ACC112 (cell line): ENCODE results near the gene PRKCE.
A peak's percentile ranks its signal among the peaks of the same experiment; 100 is the strongest.

Experiments used
- H2AFZ ChIP-seq: fragments of 200-600 bp; sonication (generic); one replicate; pipeline ENCODE4 v1.6.0; 2017; ENCODE audit warnings: antibody characterized with exemption, low read length; ENCODE audit not compliant: unreplicated experiment
- H3K27ac ChIP-seq: fragments of 200-600 bp; sonication (generic); 2 replicates; pipeline ENCODE4 v1.5.1; 2014; ENCODE audit warnings: low read depth, mild to moderate bottlenecking, antibody characterized with exemption, low read length, moderate library complexity
- H3K27me3 ChIP-seq: fragments of 200-600 bp; sonication (generic); 2 replicates; pipeline ENCODE4 v1.6.1; 2014; ENCODE audit warnings: mild to moderate bottlenecking, antibody characterized with exemption, low read length, moderate library complexity, mixed read lengths; ENCODE audit not compliant: insufficient read depth
- H3K36me3 ChIP-seq: fragments of 200-600 bp; sonication (generic); 2 replicates; pipeline ENCODE4 v1.6.1; 2016; ENCODE audit warnings: mild to moderate bottlenecking, antibody characterized with exemption, low read length, moderate library complexity, mixed read lengths; ENCODE audit not compliant: insufficient read depth
- H3K4me1 ChIP-seq: fragments of 200-600 bp; sonication (generic); one replicate; pipeline ENCODE4 v1.6.1; 2016; ENCODE audit warnings: low read length, mixed read lengths; ENCODE audit not compliant: insufficient read depth, unreplicated experiment, control insufficient read depth
- H3K4me3 ChIP-seq: fragments of 200-600 bp; sonication (generic); 2 replicates; pipeline ENCODE4 v1.5.1; 2014; ENCODE audit warnings: mild to moderate bottlenecking, low read depth, low read length
- H3K79me2 ChIP-seq: fragments of 200-600 bp; sonication (generic); one replicate; pipeline ENCODE4 v1.6.0; 2016; ENCODE audit warnings: low read length; ENCODE audit not compliant: control insufficient read depth, unreplicated experiment, insufficient read depth

PRKCE gene

DNA sequence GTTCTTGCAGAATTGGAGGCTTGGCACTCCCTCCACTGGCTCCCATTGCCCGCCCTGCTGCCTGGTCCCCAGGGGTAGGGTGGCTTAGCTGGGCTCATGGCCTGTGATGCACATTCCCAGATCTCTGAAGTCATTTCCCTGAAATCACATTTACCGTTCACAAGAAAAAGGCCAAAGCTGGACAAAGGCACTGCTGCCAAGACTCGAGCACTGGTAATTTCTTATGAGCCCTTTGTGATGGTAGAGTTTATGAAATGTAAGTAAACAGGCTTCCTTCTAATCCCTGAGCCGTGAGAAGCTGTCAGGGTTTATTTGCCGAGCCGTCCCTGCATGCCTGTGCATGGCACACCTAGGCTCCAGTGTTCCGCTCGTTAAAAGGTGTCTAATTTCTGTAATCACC, 398.6 kb downstream of the PRKCE start:
- no peaks in the 10 kb centered on the region for H3K4me1 ChIP-seq
- no peaks in the 10 kb centered on the region for H3K36me3 ChIP-seq
- no peaks in the 10 kb centered on the region for H3K79me2 ChIP-seq
- no peak overlapping the region for H3K27ac ChIP-seq
- H3K27me3 ChIP-seq, result no peaks in the 10 kb centered on the region
- no peak overlapping the region for H3K4me3 ChIP-seq
- H2AFZ ChIP-seq, result no peak overlapping the region

DNA sequence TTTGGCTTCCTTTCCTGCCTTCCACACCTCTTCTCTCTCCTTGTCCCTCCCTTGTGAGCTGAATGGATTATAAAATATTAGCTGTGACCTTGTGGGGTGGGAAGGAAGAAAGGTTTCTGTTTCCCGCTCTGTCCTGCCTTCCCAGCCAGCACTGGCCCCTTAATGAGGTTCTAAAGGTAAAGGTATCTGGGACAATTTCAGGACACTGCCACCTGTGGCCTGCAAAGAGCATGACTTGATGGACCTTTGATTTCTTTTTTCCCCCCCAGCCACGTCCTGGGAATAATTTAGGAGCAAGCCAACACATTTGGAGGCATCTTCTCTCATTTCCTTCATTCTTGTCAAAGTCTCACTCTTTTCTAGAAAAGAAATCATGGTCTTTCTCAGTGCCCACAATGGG, 399.0 kb downstream of the PRKCE start:
- Histone ChIP-seq H3K27me3 (no peaks in the 10 kb centered on the region), H3K27ac (no peak overlapping the region)

DNA sequence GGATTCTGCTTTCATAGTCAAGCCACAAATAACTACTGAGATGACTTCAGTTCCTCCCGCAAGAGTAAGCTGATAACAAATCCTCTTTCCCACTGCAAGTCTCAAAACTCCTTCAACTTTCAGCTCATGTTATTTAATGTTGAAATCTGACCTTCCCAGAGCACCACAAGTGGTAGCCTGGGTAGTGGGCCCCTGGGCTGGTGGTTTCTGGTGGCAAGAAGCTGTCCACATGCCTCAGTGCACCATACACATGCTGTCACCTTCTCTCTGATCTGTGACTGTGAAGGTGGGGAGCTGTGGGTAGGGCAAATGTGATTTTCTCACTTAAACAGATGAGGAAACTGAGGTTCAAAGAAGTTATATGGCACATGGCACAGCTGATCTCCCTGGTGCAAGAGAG, 399.6 kb downstream of the PRKCE start:
- H3K4me3 ChIP-seq, result no peak overlapping the region
- no peaks in the 10 kb centered on the region for H3K36me3 ChIP-seq
- H3K27me3 ChIP-seq, result no peaks in the 10 kb centered on the region
- H3K4me1 ChIP-seq, result no peaks in the 10 kb centered on the region
- H2AFZ ChIP-seq, result no peak overlapping the region
- H3K27ac ChIP-seq, result no peak overlapping the region
- H3K79me2 ChIP-seq, result no peaks in the 10 kb centered on the region

More for the DNA sequence above, 399.0 kb downstream of the PRKCE start:
- Histone ChIP-seq H3K36me3 (no peaks in the 10 kb centered on the region), H2AFZ (no peak overlapping the region), H3K79me2 (no peaks in the 10 kb centered on the region), H3K4me3 (no peak overlapping the region), H3K4me1 (no peaks in the 10 kb centered on the region)

DNA sequence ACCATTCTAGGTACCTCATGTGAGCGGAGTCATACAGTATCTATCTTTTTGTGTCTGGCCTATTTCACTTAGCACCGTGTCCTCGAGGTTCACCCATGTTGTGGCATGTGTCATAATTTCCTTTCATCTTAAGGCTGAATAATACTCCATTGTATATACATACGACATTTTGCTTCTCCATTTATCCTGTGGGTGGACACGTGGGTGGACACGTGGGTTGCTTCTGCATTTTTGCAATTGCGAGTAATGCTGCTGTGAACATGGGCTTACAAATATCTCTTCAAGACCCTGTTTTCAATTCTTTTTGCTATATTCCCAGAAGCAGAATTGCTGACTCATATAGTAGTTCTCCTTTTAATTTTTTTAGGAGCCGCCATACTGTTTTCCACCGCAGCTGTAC, 402.1 kb downstream of the PRKCE start:
- Histone ChIP-seq H3K27ac (no peak overlapping the region), H3K4me1 (no peaks in the 10 kb centered on the region), H2AFZ (no peak overlapping the region), H3K27me3 (no peaks in the 10 kb centered on the region), H3K36me3 (no peaks in the 10 kb centered on the region), H3K79me2 (no peaks in the 10 kb centered on the region), H3K4me3 (no peak overlapping the region)

DNA sequence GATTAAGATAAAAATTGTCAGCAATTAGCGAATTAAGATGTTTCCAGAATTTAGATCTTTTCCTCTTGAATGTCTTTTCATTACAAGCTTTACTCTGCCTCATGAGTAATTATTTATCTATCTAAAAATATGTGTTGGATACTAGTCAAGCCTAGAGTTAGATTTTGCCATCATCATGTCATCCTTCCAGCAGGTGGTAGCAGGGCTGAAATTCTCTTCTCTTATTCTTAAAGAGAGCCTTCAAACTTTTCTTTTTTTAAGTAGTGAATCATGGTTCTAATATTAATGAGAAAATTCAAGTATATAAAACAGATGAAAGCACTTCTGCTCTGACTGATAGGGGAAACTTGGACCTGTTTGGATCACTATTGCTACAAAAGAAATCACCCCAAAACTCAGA, 405.1 kb downstream of the PRKCE start:
- Histone ChIP-seq H2AFZ (no peak overlapping the region), H3K27me3 (no peaks in the 10 kb centered on the region), H3K79me2 (no peaks in the 10 kb centered on the region), H3K4me1 (no peaks in the 10 kb centered on the region), H3K36me3 (no peaks in the 10 kb centered on the region), H3K4me3 (no peak overlapping the region), H3K27ac (no peak overlapping the region)

DNA sequence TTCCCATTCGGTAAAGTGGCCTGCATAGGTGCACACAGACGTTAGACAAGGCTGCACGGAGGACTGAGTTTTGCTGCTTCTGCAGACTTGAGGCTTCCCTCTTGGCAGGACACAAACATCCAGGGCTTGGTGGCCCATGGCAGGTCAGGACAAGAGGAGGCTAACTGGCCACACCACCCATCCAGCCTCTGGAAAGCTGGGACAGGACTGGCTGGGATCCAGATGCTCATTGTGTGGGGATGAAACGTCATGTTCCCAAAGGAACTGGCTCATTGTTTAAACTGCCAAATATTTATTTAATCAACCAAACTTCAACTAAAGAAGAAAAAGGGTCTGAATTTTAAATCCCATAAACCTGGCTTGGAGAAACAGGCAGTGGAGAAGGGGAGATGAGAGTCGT, 406.7 kb downstream of the PRKCE start:
- Histone ChIP-seq H3K36me3 (no peaks in the 10 kb centered on the region), H3K4me3 (no peak overlapping the region), H2AFZ (no peak overlapping the region), H3K27me3 (no peaks in the 10 kb centered on the region), H3K79me2 (no peaks in the 10 kb centered on the region), H3K4me1 (peaks cover 2% of the 10 kb centered on the region), H3K27ac (no peak overlapping the region)

DNA sequence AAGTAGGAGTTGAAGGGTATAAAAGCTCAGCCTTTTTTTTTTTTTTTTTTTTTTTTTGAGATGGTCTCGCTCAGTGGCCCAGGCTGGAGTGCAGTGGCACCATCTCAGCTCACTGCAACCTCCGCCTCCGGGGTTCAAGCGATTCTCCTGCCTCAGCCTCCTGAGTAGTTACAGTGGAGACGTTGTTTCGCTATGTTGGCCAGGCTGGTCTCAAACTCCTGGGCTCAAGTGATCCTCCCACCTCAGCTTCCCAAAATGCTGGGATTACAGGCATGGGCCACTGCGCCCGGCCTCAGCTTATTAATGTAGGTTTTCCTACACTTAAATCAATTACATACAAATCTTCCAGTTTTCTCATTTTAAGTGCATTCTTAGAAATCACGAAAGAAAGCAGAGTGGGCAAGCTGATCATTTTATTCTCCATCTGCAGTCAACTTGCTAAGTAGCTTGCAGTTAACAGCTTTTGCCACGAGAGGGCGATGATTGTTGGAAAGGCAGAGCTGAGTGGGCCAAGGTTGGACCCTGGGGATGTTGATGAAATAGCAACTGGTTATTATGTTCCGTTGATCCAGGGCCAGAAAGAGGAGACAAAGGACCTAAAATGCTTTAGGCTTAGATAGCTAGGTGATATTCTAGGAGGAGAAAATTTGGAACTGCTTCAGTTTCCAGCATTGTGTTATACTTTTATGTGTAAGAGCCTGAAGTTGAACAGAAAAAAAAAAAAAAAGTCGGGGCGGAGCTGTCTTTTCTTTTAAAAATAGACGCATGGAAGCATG, 411.4 kb downstream of the PRKCE start:
- no peak overlapping the region for H3K4me3 ChIP-seq
- H3K36me3 ChIP-seq, result no peaks in the 10 kb centered on the region
- no peak overlapping the region for H3K27ac ChIP-seq
- H3K79me2 ChIP-seq, result no peaks in the 10 kb centered on the region
- no peaks in the 10 kb centered on the region for H3K27me3 ChIP-seq
- peaks cover 24% of the 10 kb centered on the region for H3K4me1 ChIP-seq
- peak overlapping the region; percentile 35 for H2AFZ ChIP-seq

DNA sequence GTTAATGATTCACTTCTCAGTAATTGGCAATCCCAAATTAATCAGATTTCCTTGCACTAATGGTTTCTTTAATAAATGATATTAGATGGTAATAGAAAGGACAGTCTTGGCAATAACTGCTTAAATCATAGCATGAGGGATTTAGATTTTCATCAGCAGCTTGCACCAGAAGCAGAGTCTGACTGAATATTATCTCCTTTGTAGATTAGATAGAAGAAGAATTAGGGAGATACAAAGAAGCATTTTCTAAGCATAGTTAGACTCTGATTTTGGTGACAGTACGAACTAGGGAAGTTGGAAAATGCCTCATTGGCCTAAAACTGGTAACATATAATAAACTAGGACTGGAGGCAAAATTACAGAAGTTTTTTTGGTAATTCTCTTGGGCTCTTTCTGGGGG, 412.9 kb downstream of the PRKCE start:
- H3K27ac ChIP-seq, result no peak overlapping the region
- H3K79me2 ChIP-seq, result no peaks in the 10 kb centered on the region
- no peaks in the 10 kb centered on the region for H3K36me3 ChIP-seq
- no peak overlapping the region for H3K4me3 ChIP-seq
- no peaks in the 10 kb centered on the region for H3K27me3 ChIP-seq
- no peak overlapping the region for H2AFZ ChIP-seq
- H3K4me1 ChIP-seq, result peaks cover 29% of the 10 kb centered on the region

DNA sequence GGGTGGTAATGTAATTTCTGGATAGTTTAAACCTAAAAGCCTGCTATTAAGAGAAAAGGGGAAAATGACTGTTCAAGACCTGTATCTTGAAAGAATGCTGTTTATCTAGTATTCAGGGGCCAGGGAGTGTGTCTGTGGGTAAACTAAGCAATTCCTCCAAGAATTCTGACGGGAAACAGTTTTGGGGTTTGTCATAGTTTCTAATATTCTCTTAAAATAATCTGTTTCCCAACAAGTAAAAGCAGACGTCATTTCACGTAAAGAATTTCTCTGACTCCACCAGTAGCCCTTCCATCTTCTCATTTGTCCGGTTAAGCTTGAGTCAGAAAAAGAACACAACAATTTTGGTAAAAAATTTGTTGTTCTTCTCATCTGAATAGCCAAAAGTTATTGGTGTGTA, 413.7 kb downstream of the PRKCE start:
- Histone ChIP-seq H3K79me2 (no peaks in the 10 kb centered on the region), H3K27me3 (no peaks in the 10 kb centered on the region), H3K36me3 (no peaks in the 10 kb centered on the region), H2AFZ (no peak overlapping the region), H3K4me3 (no peak overlapping the region), H3K27ac (no peak overlapping the region), H3K4me1 (peaks cover 29% of the 10 kb centered on the region)

DNA sequence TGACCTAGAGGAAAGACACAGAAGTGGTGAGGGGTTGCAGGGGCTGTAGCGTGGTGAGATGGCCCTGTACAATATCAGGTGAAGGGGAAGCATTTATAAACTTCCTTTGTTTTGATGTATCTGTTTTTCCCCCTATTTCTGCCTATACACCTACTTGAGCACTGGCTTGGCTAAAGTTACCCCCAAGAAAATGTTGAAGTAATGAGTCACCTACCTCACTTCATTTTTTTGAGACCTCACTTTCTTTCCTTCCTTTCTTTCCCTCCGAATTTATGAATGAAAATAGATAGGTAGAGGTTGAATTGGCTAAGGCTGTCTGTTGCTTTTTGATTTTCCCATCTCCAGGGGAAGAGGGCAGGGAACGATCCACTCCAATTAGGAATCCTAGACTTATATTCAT, 414.6 kb downstream of the PRKCE start:
- Histone ChIP-seq H3K79me2 (no peaks in the 10 kb centered on the region), H3K36me3 (no peaks in the 10 kb centered on the region), H2AFZ (no peak overlapping the region), H3K27ac (peak overlapping the region; percentile 89; the same call in 1 of the 2 replicates), H3K4me3 (no peak overlapping the region), H3K27me3 (no peaks in the 10 kb centered on the region), H3K4me1 (peaks cover 29% of the 10 kb centered on the region)

DNA sequence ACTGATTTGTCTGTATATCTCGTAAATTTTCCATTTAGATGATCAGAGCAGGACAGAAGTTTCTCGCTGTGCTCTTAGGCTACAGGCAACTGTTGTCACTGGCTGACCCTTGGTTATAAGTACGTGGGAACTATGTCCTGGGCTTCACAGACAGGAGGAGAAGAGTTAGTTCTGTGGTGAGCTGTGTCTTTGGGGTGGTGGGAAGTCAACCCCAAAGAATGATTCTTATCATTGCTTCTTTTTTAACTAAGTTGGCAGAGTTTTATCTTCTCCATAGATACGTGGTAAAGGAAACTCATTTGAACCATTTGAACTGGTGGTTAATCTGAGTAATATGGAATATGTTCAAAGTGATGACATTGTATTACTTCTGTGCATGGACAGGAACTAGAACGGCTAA, 415.1 kb downstream of the PRKCE start:
- Histone ChIP-seq H3K4me3 (no peak overlapping the region), H3K79me2 (no peaks in the 10 kb centered on the region), H3K27ac (peak overlapping the region; percentile 89; the same call in 1 of the 2 replicates), H2AFZ (no peak overlapping the region), H3K4me1 (peaks cover 29% of the 10 kb centered on the region), H3K27me3 (no peaks in the 10 kb centered on the region), H3K36me3 (no peaks in the 10 kb centered on the region)
